Activated T-helper 1 cell treated with anti-CD3 and anti-CD28 coated beads, Interleukin-2, amount 50 U/mL, for 16 hours (primary cell): Measurements from ENCODE around the gene SOX2.
"Not testable (repeated sequence)": the region's sequence is repeated elsewhere in the genome, so short reads cannot be mapped to it uniquely, and the experiment has no call there.

Source experiments
- DNase-seq, 2 donors: peaks; one replicate each; pipeline ENCODE4 v3.0.0-alpha.2; 2020; ENCODE audit warnings: low read depth in 1 of 2, low spot score in 1 of 2

The SOX2 gene

DNA sequence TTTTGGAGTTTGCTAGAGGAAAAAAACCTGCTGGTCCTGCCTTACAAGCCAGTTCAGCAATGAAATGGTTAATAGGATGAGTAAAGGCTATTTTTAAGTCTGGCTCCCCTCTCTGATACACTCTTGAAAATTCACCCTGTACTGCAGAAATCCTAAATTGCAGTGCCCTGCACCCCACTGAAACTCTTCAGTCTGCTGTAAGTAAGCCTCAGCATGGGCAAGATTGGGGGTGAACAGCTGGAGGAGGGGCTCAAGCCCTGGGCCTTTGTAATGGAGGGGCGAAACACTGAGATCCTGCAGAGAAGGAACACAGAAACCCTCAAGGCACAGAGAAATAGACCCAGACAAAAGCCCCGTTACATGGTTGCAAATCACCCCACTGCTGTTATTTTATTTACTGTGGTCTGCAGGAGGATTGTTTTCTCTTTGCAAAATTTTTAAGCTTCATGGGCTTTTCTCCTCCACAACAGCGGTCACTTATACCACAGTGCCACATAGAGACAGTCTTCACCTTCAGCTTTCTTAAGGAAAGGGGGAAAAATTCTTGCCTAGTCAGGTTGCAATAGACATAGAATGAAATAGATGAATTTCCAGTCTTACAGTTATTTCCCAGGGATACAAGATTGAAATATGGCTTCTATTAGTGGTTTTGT, 45.0 kb downstream of the SOX2 start:
- DNase-seq: no peak

GRCh38 chr3:181757694-181758306, 46.1 kb downstream of the SOX2 start:
- DNase-seq: no peak

GRCh38 chr3:181761906-181762305, 50.2 kb downstream of the SOX2 start:
- no peak for DNase-seq

GRCh38 chr3:181764033-181764432, 52.3 kb downstream of the SOX2 start:
- not testable (repeated sequence) for DNase-seq
